Fibroblast of skin of left quadriceps (primary cell): ENCODE data around the gene ZNF236.

Experiments used
- DNase-seq, 2 experiments: peaks; one replicate each; pipeline ENCODE4 v3.0.0-alpha.2; 2013; ENCODE audit warnings: low read depth in 2 of 2

Gene ZNF236

DNA sequence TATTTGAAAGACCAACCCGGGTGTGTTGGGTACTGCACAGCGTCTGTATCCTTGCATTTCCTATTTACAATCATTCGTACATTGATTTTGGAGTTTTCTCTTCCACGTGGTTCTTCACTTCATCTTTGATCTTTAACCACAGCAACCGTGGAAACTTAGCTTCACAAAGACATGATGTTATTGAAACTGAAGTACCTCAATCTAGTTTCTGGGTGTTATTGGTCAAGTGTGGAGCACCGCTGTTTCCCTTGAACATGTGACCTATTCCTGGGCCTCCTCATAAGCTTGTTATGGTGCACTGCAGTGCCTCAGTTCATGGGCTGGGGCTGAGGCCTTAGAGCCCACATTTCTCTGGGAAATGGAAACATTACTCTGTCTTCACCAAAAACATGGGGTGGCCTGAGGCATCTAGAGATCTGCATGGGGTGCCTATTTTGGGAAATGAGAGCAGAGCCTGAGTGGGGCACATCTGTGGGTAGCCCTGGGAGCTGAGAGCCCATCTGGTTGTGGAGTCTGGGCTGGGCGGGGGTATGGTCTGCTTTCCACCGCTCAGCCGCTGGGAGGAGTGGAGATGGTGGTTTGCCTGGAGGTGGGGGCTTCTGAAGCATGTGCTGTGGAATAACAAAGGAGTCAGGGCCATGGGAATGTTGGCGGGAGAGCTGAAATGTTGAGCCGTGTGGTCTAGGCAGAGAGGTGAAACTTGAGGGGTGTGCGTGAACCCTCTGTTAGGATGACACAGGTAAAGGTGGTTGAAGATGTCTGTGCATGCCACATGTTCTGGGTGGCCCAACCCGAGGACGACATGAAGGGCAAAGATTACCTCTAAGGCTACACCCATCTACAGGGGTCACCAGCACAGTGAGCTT, 37.4 kb downstream of the ZNF236 start:
- DNase-seq = no peak

DNA sequence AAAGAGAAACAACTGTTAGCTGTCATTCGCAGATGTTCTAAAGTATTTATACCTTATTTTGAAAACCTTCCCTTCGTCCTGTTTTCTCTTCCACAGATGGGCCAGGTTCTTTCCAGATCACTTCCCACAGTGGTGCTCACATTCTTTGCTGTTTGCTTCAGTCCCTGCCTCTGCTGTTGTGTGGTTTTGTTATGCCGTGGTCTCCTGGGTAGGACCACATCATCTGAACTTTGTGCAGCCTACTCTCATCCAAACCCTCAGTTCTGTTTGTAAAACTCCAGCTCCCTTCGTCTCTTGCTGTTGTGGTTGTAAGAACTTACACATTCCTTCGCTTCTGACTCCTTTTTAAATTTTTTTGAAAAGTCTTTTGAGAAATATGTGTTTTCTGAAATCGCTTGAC, 38.1 kb downstream of the ZNF236 start:
- peak; percentile 7 to 9 for DNase-seq

DNA sequence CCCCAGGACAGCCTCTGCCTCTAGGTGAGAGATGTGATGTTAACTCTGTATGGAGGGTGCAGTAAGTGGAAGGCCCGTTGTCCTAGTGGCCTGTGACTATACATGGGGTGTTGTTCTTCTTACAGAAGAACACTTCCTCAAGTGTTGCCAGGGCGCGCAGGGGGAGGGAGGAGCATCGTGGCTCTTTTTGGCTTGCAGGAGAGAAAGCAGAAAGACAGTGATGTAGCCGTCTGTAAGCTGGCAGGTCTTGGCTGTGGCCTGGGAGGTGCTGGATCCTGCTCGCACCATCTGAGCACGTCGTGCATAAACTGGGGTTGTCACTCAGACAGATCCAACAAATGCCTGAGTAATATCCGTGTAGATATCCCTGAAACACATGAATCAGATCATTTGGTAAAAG, 44.3 kb downstream of the ZNF236 start:
- no peak for DNase-seq

DNA sequence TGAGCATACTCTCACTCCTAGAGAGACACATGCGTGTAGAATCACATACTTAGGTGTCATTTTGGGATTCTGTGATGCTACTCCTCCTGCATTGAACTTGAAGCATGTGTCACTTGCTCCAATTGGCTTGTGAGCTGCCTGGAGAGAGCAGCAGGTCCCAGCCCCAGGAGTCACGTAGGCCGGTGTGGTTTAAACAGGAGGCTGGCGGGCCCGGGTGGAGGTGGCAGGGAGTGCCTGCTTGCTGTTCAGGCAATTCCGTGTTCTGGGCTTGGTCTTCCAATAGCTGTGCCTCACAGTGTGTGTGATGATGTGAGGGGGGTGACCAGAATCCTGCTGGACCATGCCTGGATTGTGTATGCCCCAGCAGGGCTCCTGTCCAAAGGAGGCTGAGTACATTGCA, 51.0 kb downstream of the ZNF236 start:
- DNase-seq = no peak

DNA sequence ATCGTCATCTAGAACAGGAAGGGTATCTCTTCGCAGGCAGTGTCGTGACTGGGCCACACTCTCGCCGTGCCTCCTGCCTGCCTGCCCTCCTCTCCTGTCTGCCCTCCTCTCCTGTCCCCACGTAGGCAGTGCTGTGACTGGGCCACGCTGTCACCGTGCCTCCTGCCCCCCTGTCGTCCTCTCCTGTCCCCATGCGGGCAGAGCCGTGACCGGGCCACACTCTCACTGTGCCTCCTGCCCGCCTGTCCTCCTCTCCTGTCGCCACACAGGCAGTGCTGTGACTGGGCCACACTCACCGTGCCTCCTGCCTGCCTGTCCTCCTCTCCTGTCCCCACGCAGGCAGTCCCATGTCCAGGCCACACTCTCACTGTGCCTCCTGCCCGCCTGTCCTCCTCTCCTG, 51.4 kb downstream of the ZNF236 start:
- no peak for DNase-seq

DNA sequence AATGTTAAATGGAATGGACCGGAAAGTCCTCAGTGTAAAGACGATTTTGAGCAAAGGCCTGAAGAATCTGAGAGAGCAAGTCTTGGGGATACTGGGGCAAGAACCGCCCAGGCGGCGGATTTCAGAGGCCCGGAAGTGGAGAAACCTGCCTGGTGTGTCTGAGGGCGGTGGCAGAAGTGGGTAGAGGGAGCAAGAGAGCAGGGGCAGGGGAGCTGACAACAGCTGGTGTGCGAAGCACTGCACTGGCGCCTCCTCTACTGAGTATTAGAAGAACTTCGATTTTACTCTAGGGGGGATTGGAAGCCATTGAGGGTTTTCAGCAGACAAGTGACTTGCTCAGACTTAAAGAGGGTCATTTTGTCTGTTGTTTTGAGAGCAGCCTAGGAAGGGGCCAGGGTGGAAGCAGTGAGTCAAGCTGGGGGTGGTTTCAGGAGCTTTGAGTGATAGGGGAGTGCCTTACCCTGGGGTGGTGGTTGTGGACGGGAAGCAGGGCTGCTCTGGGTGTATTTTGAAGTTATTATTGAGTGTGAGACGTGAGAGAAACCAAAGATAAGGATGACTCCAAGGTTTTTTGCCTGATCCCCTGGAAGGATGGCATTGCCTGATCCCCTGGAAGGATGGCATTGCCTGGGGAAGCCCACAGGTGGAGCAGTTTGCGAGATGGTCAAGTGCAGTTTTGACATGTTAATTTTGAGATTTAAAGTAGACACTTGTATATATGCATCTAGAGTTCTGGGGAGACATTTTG, 52.5 kb downstream of the ZNF236 start:
- no peak for DNase-seq

DNA sequence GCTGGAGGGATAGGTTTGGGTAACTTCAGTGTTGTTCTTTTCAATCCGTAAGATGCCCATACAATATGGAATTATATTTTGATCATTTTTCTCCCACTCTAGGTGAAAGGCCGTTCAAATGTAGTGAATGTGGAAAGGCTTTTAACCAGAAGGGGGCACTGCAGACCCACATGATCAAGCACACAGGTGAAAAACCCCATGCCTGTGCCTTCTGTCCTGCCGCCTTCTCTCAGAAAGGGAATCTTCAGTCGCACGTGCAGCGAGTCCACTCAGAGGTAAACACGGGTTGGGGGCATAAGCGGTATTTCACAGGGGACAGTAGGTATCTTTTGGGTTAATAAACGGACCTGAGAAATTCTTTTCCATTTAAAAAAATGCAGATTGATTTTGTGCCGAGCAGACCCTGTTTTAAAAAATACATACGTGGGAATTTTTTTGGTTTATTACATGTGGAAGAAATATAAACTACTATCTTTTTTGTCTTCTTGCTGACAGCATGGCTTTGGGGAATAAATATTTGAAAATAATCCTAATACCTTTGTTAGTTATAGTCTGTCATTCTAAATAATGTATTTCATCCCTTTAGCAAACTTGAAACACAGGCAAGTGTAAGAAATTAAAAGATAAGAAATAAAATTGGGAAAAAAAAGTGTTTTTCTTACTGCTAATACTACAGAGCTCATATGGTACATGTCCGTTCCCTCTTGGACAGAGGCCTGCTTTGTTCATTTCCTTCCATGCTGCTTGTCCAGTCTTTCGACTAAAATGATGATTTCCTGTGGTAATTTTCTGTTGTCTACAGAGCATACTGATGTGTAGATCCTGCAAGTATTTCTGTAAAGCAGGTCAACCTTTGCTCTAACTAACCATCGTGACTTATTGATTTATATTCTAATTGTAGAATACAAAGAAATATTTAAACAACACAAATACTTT, 53.3 kb downstream of the ZNF236 start:
- peak in 1 of 2 experiments; percentile 1 for DNase-seq

DNA sequence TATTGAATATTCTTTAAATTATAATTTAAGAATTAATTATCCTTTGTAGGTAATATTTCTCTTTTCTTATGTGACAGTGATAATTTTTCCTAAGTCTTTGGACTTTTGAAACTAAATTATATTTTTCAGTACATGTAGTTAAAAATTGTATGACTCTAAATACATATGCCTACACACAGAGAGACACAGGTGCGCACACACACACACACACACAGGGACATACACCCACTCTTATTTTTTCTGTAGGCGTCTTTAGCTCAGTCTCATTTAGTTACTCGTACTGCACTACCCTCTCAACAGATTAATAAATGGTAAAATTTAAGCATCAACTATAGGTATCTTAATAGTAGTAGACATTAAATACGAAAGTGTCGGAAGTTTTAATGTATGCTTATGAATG, 56.1 kb downstream of the ZNF236 start:
- no peak for DNase-seq

DNA sequence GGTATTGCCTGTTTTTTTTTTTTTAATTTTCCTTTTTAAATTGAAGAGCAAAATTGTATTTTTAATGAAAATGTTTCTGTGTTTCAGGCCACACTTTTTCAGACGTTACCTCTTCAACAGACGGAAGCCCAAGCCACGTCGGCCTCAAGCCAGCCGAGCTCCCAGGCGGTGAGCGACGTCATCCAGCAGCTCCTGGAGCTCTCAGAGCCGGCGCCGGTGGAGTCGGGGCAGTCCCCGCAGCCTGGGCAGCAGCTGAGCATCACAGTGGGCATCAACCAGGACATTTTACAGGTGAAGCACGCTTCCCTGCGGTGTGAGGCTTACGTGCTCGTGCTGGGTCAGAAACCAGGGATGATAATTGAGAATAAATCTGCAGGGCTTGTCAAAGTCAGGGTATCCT, 57.7 kb downstream of the ZNF236 start:
- DNase-seq = no peak

DNA sequence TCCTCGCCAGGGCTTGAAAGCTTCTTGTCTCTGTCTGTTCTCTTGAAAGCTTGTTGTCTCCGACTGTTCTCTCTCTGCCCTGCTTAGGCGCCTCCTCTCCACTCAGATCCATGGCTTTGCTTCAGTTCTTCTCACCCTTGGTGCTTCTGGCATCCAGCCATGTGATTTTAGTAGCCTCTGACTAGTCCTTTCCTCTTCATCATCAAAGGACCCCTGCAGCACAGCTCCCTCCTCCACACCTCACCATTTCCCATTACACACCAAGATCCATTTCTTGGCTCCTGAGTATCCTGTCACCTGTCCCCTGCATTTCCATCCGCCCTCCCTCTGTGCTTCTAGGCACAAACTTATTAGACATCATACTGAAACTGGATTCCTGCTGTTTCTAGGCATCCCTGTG, 59.4 kb downstream of the ZNF236 start:
- no peak for DNase-seq

DNA sequence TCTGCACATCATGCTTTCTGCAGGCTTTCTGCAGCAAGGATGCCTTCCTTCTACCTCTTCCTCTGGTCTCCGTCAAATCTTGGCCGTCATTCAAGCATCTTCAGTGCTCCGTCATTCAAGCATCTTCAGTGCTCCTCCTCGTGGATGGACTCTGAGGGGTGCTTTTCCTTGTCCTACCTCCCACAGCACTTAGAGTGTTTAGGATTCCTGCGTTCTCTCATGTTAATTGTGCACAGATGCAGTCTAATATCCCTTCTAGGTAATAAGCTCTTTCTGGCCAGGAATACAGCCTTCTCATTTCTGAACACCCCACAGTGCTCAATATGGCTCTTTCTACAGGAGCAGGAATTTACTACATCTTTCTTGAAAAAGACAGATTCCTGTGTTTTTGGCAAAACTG, 59.8 kb downstream of the ZNF236 start:
- no peak for DNase-seq

DNA sequence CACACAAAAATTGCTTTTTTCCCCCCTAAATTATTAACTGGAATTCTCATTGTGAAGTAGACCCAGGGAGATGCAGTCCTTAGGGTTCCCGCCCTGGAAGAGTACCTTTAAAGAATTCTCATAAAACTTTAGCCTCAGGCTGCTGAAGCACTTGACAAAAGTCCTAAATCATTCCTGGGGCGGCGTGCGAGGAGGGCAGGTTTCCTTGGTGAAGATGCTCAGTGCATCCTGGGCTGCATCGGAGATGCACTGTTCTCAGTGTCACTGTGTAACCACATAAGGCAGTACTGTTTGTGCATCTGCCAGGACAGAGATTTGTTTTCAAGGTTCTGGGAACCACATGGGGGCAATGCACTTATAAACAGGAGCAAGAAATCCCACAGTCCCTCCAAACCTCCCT, 62.6 kb downstream of the ZNF236 start:
- DNase-seq = no peak

DNA sequence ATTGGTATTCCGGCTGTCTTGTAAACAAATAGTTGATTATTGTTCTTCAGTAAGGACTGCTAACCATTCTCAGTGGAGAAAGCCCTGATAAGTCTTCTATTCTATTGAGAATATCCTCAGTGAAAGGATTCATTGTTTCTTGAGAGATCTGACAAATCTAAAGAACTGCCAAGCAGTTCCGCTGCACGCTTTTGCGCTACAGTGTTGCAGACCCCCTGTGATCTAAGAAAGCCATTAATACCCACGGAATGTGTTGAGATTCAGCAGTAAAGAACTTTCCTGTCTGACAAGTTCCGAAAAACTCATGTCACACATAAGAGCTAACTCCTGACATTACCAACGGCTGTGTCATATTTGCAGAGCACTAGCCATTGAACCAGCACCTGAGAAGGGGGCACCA, 63.8 kb downstream of the ZNF236 start:
- no peak for DNase-seq

DNA sequence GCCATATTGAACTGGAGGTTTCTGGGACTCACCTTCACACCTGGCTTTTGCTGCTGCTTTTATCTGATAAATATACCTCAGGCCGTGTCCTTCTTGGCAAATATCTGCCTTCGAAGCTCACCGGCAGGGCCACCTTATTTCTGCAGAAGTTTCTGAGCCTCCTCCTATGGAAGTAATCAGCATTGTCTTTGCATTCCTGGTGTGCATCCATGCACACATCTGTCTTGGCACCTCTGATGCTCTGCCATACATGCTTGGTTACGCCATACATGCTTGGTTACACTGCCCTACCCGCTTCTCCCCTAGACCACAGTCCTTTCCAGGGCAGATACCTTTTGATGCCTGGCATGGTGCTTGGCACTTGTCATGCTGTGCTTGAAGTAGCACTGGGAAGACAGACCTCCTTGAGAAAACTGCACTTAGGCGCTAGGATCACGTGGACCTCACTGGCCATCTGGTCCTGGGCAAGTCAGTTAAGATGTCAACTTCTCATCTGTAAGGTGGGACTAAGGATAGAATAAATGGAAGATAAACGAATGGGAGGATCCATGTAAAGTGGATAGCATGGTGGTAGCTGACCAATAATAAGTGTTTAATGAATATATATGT, 66.8 kb downstream of the ZNF236 start:
- DNase-seq = no peak

DNA sequence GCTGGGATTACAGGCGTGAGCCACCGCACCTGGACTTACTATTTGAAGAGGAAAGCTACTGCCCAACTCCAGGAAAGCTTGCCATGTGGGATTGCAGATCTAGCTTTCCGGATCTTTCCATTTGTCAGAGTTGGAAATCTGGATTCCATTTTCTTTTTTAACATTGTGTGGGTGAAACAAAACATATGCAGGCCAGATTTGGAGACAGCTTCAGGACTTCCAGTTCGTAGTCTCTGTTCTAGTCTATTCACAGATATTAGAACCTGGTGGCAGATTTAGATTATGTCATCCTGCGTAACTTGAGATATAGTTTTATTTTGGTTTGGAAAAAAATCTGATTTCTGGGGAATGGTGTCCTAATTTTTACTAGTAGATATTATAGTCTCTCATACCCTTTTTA, 70.5 kb downstream of the ZNF236 start:
- peak; percentile 24 to 29 for DNase-seq

DNA sequence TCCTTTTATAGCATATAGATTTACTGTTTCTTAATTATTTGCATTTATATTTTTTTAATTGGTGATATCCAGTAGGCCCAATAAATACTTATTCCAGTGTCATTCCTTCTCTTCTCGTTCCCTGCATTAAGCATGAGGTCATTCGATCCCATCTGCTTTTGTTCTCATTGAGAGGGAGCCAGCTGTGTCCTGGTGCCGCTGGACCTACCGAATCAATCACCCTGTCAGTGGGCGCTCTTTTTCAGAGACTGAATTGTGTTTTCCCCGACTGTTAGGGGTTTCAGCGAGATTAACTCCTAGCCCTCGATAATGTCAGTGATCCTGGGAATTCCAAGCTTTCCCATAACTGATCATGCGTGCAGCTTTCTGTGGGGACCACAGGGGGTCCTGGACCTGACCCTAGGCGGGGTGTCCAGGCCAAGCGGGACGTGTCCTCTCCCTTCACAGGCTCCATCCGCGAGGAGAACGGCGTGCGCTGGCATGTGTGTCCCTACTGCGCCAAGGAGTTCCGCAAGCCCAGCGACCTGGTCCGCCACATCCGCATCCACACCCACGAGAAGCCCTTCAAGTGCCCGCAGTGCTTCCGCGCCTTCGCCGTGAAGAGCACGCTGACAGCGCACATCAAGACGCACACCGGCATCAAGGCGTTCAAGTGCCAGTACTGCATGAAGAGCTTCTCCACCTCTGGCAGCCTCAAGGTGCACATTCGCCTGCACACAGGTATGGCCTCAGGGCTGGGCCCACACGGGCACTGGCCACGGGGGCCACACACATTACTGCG, 72.4 kb downstream of the ZNF236 start:
- no peak for DNase-seq

DNA sequence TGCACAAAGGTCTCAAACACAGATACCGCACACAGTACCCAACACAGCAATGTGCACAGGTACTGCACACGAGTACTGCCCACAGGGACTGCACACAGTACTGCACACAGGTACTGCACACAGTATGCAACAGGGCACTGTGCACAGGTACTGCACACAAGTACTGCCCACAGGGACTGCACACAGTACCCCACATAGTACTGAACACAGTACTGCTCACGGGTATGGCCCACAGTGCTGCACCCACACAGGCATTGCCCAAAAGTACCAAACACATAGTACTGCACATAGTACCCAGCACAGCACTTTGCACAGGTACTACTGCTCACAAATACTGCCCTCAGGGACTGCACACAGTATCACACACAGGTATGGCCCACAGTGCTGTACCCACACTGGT, 73.1 kb downstream of the ZNF236 start:
- DNase-seq = no peak

DNA sequence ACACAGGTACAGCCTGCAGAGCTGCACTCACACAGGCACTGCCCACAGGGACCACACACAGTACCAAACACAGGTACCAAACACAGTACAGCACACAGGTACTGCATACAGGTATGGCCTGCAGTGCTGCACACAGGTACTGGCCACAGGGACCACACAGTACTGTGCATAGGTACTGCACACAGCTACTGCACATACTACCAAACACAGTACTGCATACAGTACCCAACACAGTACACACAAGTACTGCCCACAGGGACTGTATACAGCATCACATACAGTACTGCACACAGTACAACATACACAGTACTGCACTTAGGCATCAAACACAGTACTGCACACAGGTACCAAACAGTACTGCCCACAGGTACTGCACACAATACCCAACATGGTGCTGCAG, 74.3 kb downstream of the ZNF236 start:
- DNase-seq = no peak

DNA sequence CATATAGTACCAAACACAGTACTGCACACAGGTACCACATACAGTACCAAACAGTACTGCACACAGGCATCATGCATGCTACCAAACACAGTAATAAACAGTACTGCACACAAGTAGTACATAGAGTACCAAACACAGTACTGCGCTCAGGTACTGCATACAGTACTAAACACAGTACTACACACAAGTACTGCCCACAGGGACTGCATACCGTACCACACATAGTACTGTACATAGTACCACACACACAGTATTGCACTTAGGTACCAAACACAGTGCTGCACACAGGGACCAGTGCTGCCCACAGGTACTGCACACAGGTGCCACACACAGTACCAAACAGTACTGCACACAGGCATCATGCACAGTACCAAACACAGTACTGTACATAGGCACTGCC, 74.9 kb downstream of the ZNF236 start:
- DNase-seq = no peak

DNA sequence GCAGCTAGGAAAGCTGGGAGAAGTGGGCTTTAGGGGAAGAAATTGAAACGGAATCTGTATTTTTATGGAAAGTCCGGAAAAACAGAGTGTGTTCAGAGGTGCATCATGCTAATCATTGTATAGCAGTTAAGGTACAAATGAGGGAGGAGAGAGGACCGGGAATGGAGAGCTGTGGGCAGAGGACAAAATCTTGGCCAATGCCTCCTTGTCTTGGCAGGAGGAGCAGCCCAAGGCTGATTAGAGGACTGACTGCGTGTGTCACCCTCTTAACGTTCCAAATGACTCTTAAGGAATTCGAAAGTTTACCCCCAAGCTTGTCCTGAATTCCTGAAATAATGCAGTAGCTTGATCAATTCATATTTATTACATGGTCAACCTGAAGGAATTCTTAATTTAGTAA, 81.0 kb downstream of the ZNF236 start:
- no peak for DNase-seq

DNA sequence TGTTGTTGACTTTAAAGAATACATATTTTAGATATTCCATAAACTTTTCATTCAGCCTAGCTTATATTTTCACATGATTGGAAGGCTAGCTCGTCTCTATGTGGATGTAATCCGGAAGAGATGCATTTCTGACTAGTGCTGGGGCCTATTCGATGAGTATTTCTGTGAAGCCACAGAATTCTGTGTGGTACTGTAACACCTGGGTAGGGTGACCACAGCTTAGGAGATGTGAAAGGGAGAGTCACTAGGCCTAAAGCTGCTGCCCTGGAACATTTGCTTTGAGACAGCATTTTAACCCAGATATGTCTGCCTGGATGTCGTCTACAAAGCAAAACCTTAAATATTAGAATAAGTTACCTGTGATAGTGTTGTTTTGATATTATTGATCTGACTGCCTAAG, 83.5 kb downstream of the ZNF236 start:
- DNase-seq = no peak
